HFFc6 (cell line): Measurements from ENCODE around the gene SNW1. TPM values are rescaled to one million over a fixed set of nuclear protein-coding genes. Genes with fewer than 3 reads are reported as not detected.

Experiments used
- DNase-seq: peaks from one replicate; pipeline ENCODE4 v3.0.0-alpha.2; 2018
- H3K27ac Mint-ChIP-seq: 2 replicates; pipeline ENCODE4 v1.8.0; 2020; ENCODE audit warnings: mild to moderate bottlenecking, mixed read lengths
- H3K27me3 Mint-ChIP-seq: 2 replicates; pipeline ENCODE4 v1.8.0; 2021; ENCODE audit warnings: mild to moderate bottlenecking, moderate library complexity, mixed read lengths; ENCODE audit not compliant: insufficient read depth
- H3K36me3 Mint-ChIP-seq: 2 replicates; pipeline ENCODE4 v1.8.0; 2021; ENCODE audit warnings: low read depth, mixed read lengths
- H3K4me1 Mint-ChIP-seq: 2 replicates; pipeline ENCODE4 v1.8.0; 2020; ENCODE audit warnings: low read depth, mixed read lengths
- H3K4me3 Mint-ChIP-seq: 2 replicates; pipeline ENCODE4 v1.8.0; 2020; ENCODE audit warnings: mild to moderate bottlenecking, moderate library complexity, mixed read lengths
- H3K9me3 Mint-ChIP-seq: 2 replicates; pipeline ENCODE4 v1.8.0; 2020; ENCODE audit warnings: mild to moderate bottlenecking, mixed read lengths
- total RNA-seq, 6 experiments: library from RNA; stranded (reverse); fragmentation: NEBNext Ultra II Directional; extraction: Animal tissue kit (Norgen Biotek cat#: 25700); gene quantifications; 2 replicates in 1 of 6; 3 replicates in 5 of 6; pipeline ENCODE4 v1.2.3, GENCODE V29; 2021
- TF ChIP-seq, protein P1 (sequence below): fragments of 200-600 bp; sonication (generic); IDR thresholded peaks from 2 replicates; pipeline ENCODE4 v1.5.0; 2021; ENCODE audit warnings: antibody characterized with exemption, mild to moderate bottlenecking

Gene SNW1
- total RNA-seq, 6 experiments from 2014 or later, result 63.5 to 86.4 (median 75.9) TPM

- H3K4me1 Mint-ChIP-seq, result no peaks in the 10 kb centered on the region
- no peak overlapping the region for H3K4me3 Mint-ChIP-seq
- peaks cover 25% of the 10 kb centered on the region for H3K36me3 Mint-ChIP-seq
- no peak overlapping the region; the same call in 1 of the 2 replicates for H3K27ac Mint-ChIP-seq
- H3K9me3 Mint-ChIP-seq, result no peaks in the 10 kb centered on the region
- TF ChIP-seq, protein P1, sequence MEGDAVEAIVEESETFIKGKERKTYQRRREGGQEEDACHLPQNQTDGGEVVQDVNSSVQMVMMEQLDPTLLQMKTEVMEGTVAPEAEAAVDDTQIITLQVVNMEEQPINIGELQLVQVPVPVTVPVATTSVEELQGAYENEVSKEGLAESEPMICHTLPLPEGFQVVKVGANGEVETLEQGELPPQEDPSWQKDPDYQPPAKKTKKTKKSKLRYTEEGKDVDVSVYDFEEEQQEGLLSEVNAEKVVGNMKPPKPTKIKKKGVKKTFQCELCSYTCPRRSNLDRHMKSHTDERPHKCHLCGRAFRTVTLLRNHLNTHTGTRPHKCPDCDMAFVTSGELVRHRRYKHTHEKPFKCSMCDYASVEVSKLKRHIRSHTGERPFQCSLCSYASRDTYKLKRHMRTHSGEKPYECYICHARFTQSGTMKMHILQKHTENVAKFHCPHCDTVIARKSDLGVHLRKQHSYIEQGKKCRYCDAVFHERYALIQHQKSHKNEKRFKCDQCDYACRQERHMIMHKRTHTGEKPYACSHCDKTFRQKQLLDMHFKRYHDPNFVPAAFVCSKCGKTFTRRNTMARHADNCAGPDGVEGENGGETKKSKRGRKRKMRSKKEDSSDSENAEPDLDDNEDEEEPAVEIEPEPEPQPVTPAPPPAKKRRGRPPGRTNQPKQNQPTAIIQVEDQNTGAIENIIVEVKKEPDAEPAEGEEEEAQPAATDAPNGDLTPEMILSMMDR, result no peak
- no peaks in the 10 kb centered on the region; the same call in 1 of the 2 replicates for H3K27me3 Mint-ChIP-seq
- no peak for DNase-seq
Observed at GRCh38 chr14:77721437-77721836, 39.5 kb downstream of the SNW1 start.

DNA sequence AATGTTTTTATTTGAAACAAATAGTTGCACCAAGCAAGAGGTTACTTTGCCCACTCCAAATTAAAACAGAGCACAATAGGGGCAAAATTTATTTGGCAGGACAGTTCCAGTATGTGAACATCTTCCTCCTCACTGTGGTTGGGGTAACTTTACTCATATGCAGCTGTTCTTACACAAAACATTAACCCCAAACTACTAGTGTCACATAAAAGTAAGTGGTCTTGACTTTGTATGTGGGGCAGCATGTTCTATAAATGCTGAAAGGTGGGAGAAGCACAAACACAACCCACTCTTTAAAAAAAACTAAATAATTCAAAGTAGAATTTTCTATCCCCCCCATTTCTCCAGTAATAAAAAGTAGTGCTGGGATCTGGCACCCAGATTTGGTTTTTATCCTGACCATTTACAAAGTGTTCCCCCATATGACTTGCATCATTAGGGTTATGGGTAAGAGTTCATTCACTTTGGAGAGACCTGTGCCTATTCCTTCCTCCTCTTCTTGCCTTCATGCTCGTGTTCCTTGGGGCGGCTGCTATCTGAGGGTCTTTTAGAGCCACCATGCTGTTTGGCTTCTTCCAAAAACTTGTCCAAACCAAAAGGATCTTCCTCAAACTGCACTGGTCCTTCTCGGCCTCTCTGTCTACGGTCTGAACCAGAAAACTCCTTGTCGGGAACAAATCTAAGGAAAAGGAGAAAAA, 43.2 kb downstream of the SNW1 start:
- Mint-ChIP-seq H3K36me3 (peaks cover 39% of the 10 kb centered on the region), H3K4me3 (no peak overlapping the region)

DNA sequence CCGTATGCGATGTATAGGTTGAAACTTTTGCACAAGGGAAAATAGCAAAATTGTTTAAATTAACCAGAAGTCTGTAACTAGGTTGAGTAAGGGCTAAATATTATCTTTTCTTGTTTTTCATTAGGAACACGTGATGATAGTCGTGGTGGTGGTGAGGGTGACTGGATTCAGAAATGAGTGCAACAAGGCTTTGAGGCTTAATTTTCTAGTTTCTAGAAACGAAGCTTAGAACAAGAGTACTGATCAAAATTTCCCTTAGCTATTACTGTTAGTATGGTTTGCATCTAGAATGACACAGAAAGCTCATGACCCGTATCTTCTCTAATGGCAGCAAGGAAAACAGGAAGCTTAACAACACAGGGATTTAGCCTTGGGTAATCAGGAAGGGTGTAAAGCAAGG, 46.0 kb downstream of the SNW1 start:
- Mint-ChIP-seq H3K4me1 (peaks cover 14% of the 10 kb centered on the region), H3K9me3 (no peaks in the 10 kb centered on the region), H3K4me3 (no peak overlapping the region), H3K36me3 (peaks cover 30% of the 10 kb centered on the region), H3K27ac (no peak overlapping the region), H3K27me3 (no peaks in the 10 kb centered on the region; the same call in 1 of the 2 replicates)
- DNase-seq, result no peak
- TF ChIP-seq, protein P1, result no peak

More for the DNA sequence above, 43.2 kb downstream of the SNW1 start:
- no peaks in the 10 kb centered on the region; the same call in 1 of the 2 replicates for H3K27me3 Mint-ChIP-seq
- H3K4me1 Mint-ChIP-seq, result peaks cover 7% of the 10 kb centered on the region; the same call in 1 of the 2 replicates
- TF ChIP-seq, protein P1, result no peak
- H3K27ac Mint-ChIP-seq, result no peak overlapping the region; the same call in 1 of the 2 replicates
- no peak for DNase-seq
- H3K9me3 Mint-ChIP-seq, result no peaks in the 10 kb centered on the region

- Mint-ChIP-seq H3K27me3 (no peaks in the 10 kb centered on the region), H3K36me3 (peaks cover 26% of the 10 kb centered on the region), H3K4me3 (0 out of 2 replicates have a peak overlapping the region, but pooled peaks have one; percentile 10), H3K4me1 (peaks cover 36% of the 10 kb centered on the region), H3K27ac (peak overlapping the region; percentile 46; the same call in 1 of the 2 replicates), H3K9me3 (no peaks in the 10 kb centered on the region)
- TF ChIP-seq, protein P1, result no peak
- no peak for DNase-seq
Observed at GRCh38 chr14:77710364-77710763, 50.6 kb downstream of the SNW1 start.

GRCh38 chr14:77709412-77709811, 51.5 kb downstream of the SNW1 start:
- Mint-ChIP-seq H3K4me3 (peak overlapping the region; percentile 92), H3K36me3 (peaks cover 17% of the 10 kb centered on the region), H3K27ac (peak overlapping the region; percentile 82; the same call in 1 of the 2 replicates), H3K4me1 (peaks cover 29% of the 10 kb centered on the region), H3K27me3 (no peaks in the 10 kb centered on the region), H3K9me3 (no peaks in the 10 kb centered on the region)
- TF ChIP-seq, protein P1, result no peak
- no peak for DNase-seq
